ENCODE data around the gene PMEPA1.

GRCh38 chr20:57638173-57638894 lies 71.5 kb downstream of the PMEPA1 start:
- TF ChIP-seq POLR2AphosphoS5 (IDR thresholded peaks at IDR 0.05; ENCODE audit: low read depth, low read length): no peak
- no peak for TF ChIP-seq TAF1 (IDR thresholded peaks at IDR 0.05; ENCODE audit: borderline replicate concordance, insufficient read depth, low read length)

Data from PFSK-1 (cell line).